Measurements from ENCODE around the gene CDC42BPB.

DNA sequence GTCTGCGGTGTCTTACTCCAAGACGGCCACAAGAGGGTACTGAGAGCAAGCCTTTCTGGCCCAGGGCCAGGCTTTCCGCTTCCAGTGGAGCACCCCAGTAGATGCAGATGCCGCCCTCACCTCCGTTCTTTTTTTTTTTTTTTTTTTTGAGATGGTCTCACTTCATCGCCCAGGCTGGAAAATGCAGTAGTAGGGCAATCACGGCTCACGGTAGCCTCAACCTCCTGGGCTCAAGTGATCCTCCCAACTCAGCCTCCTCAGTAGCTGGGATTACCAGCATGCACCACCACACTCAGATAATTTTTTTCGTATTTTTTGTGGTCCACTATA lies 21.0 kb upstream of the CDC42BPB start:
- 0 out of 2 replicates have a peak, but pooled peaks have one; percentile 32 for TF ChIP-seq THAP11 (CRISPR knock-in tag; IDR thresholded peaks at IDR 0.05)
- TF ChIP-seq, protein P1, sequence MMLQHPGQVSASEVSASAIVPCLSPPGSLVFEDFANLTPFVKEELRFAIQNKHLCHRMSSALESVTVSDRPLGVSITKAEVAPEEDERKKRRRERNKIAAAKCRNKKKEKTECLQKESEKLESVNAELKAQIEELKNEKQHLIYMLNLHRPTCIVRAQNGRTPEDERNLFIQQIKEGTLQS (CRISPR knock-in tag; IDR thresholded peaks at IDR 0.05): no peak
- no peak for TF ChIP-seq HOXA5 (CRISPR knock-in tag; IDR thresholded peaks at IDR 0.05)
- TF ChIP-seq, protein P2, sequence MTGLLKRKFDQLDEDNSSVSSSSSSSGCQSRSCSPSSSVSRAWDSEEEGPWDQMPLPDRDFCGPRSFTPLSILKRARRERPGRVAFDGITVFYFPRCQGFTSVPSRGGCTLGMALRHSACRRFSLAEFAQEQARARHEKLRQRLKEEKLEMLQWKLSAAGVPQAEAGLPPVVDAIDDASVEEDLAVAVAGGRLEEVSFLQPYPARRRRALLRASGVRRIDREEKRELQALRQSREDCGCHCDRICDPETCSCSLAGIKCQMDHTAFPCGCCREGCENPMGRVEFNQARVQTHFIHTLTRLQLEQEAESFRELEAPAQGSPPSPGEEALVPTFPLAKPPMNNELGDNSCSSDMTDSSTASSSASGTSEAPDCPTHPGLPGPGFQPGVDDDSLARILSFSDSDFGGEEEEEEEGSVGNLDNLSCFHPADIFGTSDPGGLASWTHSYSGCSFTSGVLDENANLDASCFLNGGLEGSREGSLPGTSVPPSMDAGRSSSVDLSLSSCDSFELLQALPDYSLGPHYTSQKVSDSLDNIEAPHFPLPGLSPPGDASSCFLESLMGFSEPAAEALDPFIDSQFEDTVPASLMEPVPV (CRISPR knock-in tag; IDR thresholded peaks at IDR 0.05): no peak
- TF ChIP-seq, protein P3, sequence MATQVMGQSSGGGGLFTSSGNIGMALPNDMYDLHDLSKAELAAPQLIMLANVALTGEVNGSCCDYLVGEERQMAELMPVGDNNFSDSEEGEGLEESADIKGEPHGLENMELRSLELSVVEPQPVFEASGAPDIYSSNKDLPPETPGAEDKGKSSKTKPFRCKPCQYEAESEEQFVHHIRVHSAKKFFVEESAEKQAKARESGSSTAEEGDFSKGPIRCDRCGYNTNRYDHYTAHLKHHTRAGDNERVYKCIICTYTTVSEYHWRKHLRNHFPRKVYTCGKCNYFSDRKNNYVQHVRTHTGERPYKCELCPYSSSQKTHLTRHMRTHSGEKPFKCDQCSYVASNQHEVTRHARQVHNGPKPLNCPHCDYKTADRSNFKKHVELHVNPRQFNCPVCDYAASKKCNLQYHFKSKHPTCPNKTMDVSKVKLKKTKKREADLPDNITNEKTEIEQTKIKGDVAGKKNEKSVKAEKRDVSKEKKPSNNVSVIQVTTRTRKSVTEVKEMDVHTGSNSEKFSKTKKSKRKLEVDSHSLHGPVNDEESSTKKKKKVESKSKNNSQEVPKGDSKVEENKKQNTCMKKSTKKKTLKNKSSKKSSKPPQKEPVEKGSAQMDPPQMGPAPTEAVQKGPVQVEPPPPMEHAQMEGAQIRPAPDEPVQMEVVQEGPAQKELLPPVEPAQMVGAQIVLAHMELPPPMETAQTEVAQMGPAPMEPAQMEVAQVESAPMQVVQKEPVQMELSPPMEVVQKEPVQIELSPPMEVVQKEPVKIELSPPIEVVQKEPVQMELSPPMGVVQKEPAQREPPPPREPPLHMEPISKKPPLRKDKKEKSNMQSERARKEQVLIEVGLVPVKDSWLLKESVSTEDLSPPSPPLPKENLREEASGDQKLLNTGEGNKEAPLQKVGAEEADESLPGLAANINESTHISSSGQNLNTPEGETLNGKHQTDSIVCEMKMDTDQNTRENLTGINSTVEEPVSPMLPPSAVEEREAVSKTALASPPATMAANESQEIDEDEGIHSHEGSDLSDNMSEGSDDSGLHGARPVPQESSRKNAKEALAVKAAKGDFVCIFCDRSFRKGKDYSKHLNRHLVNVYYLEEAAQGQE (IDR thresholded peaks at IDR 0.05; ENCODE audit: borderline replicate concordance in 1 of 2, low read depth in 1 of 2, low read length in 2 of 2): no peak
- TF ChIP-seq, protein P4, sequence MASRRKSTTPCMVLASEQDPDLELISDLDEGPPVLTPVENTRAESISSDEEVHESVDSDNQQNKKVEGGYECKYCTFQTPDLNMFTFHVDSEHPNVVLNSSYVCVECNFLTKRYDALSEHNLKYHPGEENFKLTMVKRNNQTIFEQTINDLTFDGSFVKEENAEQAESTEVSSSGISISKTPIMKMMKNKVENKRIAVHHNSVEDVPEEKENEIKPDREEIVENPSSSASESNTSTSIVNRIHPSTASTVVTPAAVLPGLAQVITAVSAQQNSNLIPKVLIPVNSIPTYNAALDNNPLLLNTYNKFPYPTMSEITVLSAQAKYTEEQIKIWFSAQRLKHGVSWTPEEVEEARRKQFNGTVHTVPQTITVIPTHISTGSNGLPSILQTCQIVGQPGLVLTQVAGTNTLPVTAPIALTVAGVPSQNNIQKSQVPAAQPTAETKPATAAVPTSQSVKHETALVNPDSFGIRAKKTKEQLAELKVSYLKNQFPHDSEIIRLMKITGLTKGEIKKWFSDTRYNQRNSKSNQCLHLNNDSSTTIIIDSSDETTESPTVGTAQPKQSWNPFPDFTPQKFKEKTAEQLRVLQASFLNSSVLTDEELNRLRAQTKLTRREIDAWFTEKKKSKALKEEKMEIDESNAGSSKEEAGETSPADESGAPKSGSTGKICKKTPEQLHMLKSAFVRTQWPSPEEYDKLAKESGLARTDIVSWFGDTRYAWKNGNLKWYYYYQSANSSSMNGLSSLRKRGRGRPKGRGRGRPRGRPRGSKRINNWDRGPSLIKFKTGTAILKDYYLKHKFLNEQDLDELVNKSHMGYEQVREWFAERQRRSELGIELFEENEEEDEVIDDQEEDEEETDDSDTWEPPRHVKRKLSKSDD (CRISPR knock-in tag; IDR thresholded peaks at IDR 0.05; ENCODE audit: low read depth): no peak
- TF ChIP-seq, protein P5, sequence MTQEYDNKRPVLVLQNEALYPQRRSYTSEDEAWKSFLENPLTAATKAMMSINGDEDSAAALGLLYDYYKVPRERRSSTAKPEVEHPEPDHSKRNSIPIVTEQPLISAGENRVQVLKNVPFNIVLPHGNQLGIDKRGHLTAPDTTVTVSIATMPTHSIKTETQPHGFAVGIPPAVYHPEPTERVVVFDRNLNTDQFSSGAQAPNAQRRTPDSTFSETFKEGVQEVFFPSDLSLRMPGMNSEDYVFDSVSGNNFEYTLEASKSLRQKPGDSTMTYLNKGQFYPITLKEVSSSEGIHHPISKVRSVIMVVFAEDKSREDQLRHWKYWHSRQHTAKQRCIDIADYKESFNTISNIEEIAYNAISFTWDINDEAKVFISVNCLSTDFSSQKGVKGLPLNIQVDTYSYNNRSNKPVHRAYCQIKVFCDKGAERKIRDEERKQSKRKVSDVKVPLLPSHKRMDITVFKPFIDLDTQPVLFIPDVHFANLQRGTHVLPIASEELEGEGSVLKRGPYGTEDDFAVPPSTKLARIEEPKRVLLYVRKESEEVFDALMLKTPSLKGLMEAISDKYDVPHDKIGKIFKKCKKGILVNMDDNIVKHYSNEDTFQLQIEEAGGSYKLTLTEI (CRISPR knock-in tag; conservative IDR thresholded peaks at IDR 0.05): no peak
